ENCODE measurements around the gene CCL3. TPM values are rescaled to one million over a fixed set of nuclear protein-coding genes. Genes with fewer than 3 reads are reported as not detected.
"Not testable (repeated sequence)": the region's sequence is repeated elsewhere in the genome, so short reads cannot be mapped to it uniquely, and the experiment has no call there.

CCL3 gene
- polyA plus RNA-seq, 3 donors: 161 to 328 (median 190) TPM

GRCh38 chr17:36105781-36106492 lies 16.0 kb upstream of the CCL3 start:
- no peak overlapping the region for H3K9ac ChIP-seq (ENCODE audit: insufficient read depth, low read length, poor library complexity, severe bottlenecking)
- no CpG with 5 or more reads among the region's 5 CpGs for WGBS (ENCODE audit: insufficient coverage)
- H3K27ac Mint-ChIP-seq: peak overlapping the region; percentile 55 to 96 (median 85)
- H3K4me3 Mint-ChIP-seq: peak overlapping the region in 1 of 2 donors; percentile 13
- peaks cover 0 to 6% (median 1%) of the 10 kb centered on the region in 3 donors for H3K27me3 Mint-ChIP-seq (ENCODE audit: low read depth in 3 of 3)
- peak; percentile 38 to 79 (median 63) for DNase-seq
- no peak overlapping the region for H2AFZ ChIP-seq (ENCODE audit: insufficient read depth, low read depth, low read length, poor library complexity, severe bottlenecking)
- peak overlapping the region in 1 of 2 donors; percentile 9 for H3K27ac ChIP-seq (ENCODE audit: low read depth in 1 of 2, low read length in 2 of 2)
- H3K36me3 Mint-ChIP-seq: no peaks in the 10 kb centered on the region
- H4K20me1 ChIP-seq (ENCODE audit: insufficient read depth, low read length): no peaks in the 10 kb centered on the region
- peak overlapping the region in 1 of 3 experiments; percentile 8 for H3K4me3 ChIP-seq (replicated peaks in 1 of 3; ENCODE audit: low read depth in 2 of 3, low read length in 3 of 3)
- H3K27me3 ChIP-seq (ENCODE audit: control insufficient read depth in 2 of 2, insufficient read depth in 2 of 2, low read length in 2 of 2): no peaks in the 10 kb centered on the region
- no peaks in the 10 kb centered on the region for H3K9me3 ChIP-seq (replicated peaks in 1 of 2; ENCODE audit: control insufficient read depth in 1 of 2, insufficient read depth in 1 of 2, low read length in 2 of 2)
- intact Hi-C loops (cut with micrococcal nuclease): no loop called here
- H3K4me2 ChIP-seq (replicated peaks; ENCODE audit: extremely low read depth, low read length, poor library complexity, severe bottlenecking): no peak overlapping the region
- no peaks in the 10 kb centered on the region for H3K79me2 ChIP-seq (ENCODE audit: insufficient read depth, low read length)
- H3K4me1 ChIP-seq (ENCODE audit: control insufficient read depth in 1 of 2, insufficient read depth in 2 of 2, low read length in 2 of 2): peaks cover 67% of the 10 kb centered on the region in 2 donors
- peaks cover 63% of the 10 kb centered on the region for H3K4me1 Mint-ChIP-seq
- no peak for TF ChIP-seq CTCF (IDR thresholded peaks at IDR 0.05)
- no peaks in the 10 kb centered on the region for H3K36me3 ChIP-seq (replicated peaks in 1 of 2; ENCODE audit: control insufficient read depth in 1 of 2, insufficient read depth in 2 of 2, low read length in 2 of 2)
- peaks cover 0 to 3% (median 0%) of the 10 kb centered on the region in 7 donors for H3K9me3 Mint-ChIP-seq

- no peak overlapping the region for H2AFZ ChIP-seq (ENCODE audit: insufficient read depth, low read depth, low read length, poor library complexity, severe bottlenecking)
- Mint-ChIP-seq H3K27ac (peak overlapping the region; percentile 69 to 96 (median 87)), H3K27me3 (ENCODE audit: low read depth in 3 of 3) (peaks cover 1 to 6% (median 3%) of the 10 kb centered on the region in 3 donors), H3K9me3 (peaks cover 0 to 3% (median 0%) of the 10 kb centered on the region in 7 donors), H3K4me1 (peaks cover 63% of the 10 kb centered on the region), H3K4me3 (peak overlapping the region; percentile 53 to 67), H3K36me3 (no peaks in the 10 kb centered on the region)
- peak overlapping the region in 1 of 2 donors; percentile 33 for H3K27ac ChIP-seq (ENCODE audit: low read depth in 1 of 2, low read length in 2 of 2)
- H4K20me1 ChIP-seq (ENCODE audit: insufficient read depth, low read length): no peaks in the 10 kb centered on the region
- no peaks in the 10 kb centered on the region for H3K27me3 ChIP-seq (ENCODE audit: control insufficient read depth in 2 of 2, insufficient read depth in 2 of 2, low read length in 2 of 2)
- intact Hi-C loops (cut with micrococcal nuclease): no loop called here
- no peaks in the 10 kb centered on the region for H3K79me2 ChIP-seq (ENCODE audit: insufficient read depth, low read length)
- peaks cover 67% of the 10 kb centered on the region in 2 donors for H3K4me1 ChIP-seq (ENCODE audit: control insufficient read depth in 1 of 2, insufficient read depth in 2 of 2, low read length in 2 of 2)
- peak overlapping the region in 1 of 3 experiments; percentile 11 for H3K4me3 ChIP-seq (replicated peaks in 1 of 3; ENCODE audit: low read depth in 2 of 3, low read length in 3 of 3)
- DNase-seq: peak in 2 of 3 donors; percentile 56 to 79
- H3K4me2 ChIP-seq (replicated peaks; ENCODE audit: extremely low read depth, low read length, poor library complexity, severe bottlenecking): peak overlapping the region; percentile 21
- H3K36me3 ChIP-seq (replicated peaks in 1 of 2; ENCODE audit: control insufficient read depth in 1 of 2, insufficient read depth in 2 of 2, low read length in 2 of 2): no peaks in the 10 kb centered on the region
- WGBS (ENCODE audit: insufficient coverage): 15% methylated on average over 3 of the region's 4 CpGs
- no peak for TF ChIP-seq CTCF (IDR thresholded peaks at IDR 0.05)
- no peak overlapping the region for H3K9ac ChIP-seq (ENCODE audit: insufficient read depth, low read length, poor library complexity, severe bottlenecking)
- no peaks in the 10 kb centered on the region for H3K9me3 ChIP-seq (replicated peaks in 1 of 2; ENCODE audit: control insufficient read depth in 1 of 2, insufficient read depth in 1 of 2, low read length in 2 of 2)
Observed at GRCh38 chr17:36104701-36105181, 14.8 kb upstream of the CCL3 start.

GRCh38 chr17:36104246-36104645 lies 14.3 kb upstream of the CCL3 start:
- H3K4me3 ChIP-seq (replicated peaks in 1 of 3; ENCODE audit: low read depth in 2 of 3, low read length in 3 of 3); H3K79me2 ChIP-seq (ENCODE audit: insufficient read depth, low read length); H3K27me3 ChIP-seq (ENCODE audit: control insufficient read depth in 2 of 2, insufficient read depth in 2 of 2, low read length in 2 of 2); H2AFZ ChIP-seq (ENCODE audit: insufficient read depth, low read depth, low read length, poor library complexity, severe bottlenecking); H3K36me3 ChIP-seq (replicated peaks in 1 of 2; ENCODE audit: control insufficient read depth in 1 of 2, insufficient read depth in 2 of 2, low read length in 2 of 2); DNase-seq; H3K36me3 Mint-ChIP-seq; H3K9me3 ChIP-seq (replicated peaks in 1 of 2; ENCODE audit: control insufficient read depth in 1 of 2, insufficient read depth in 1 of 2, low read length in 2 of 2); intact Hi-C loops (cut with micrococcal nuclease); H3K9me3 Mint-ChIP-seq; H3K9ac ChIP-seq (ENCODE audit: insufficient read depth, low read length, poor library complexity, severe bottlenecking); H4K20me1 ChIP-seq (ENCODE audit: insufficient read depth, low read length); H3K27me3 Mint-ChIP-seq (ENCODE audit: low read depth in 3 of 3): not testable (repeated sequence)
- H3K4me2 ChIP-seq (replicated peaks; ENCODE audit: extremely low read depth, low read length, poor library complexity, severe bottlenecking): peak overlapping the region; percentile 21
- H3K27ac Mint-ChIP-seq: peak overlapping the region; percentile 64 to 96 (median 87)
- H3K4me3 Mint-ChIP-seq: peak overlapping the region; percentile 53 to 67
- WGBS (ENCODE audit: insufficient coverage): no CpG with 5 or more reads among the region's 7 CpGs
- H3K4me1 Mint-ChIP-seq: peaks cover 63% of the 10 kb centered on the region
- H3K27ac ChIP-seq (ENCODE audit: low read depth in 1 of 2, low read length in 2 of 2): peak overlapping the region in 1 of 2 donors; percentile 33
- H3K4me1 ChIP-seq (ENCODE audit: control insufficient read depth in 1 of 2, insufficient read depth in 2 of 2, low read length in 2 of 2): peaks cover 67% of the 10 kb centered on the region in 2 donors
